NCI-H2081 treated with DMSO at 0.1 percent for 48 hours (cell line): ENCODE measurements around the gene PNCK.

Experiments
- DNase-seq: peaks from one replicate; lab custom pipeline; 2025; lab: John Stamatoyannopoulos, UW

The PNCK gene

DNA sequence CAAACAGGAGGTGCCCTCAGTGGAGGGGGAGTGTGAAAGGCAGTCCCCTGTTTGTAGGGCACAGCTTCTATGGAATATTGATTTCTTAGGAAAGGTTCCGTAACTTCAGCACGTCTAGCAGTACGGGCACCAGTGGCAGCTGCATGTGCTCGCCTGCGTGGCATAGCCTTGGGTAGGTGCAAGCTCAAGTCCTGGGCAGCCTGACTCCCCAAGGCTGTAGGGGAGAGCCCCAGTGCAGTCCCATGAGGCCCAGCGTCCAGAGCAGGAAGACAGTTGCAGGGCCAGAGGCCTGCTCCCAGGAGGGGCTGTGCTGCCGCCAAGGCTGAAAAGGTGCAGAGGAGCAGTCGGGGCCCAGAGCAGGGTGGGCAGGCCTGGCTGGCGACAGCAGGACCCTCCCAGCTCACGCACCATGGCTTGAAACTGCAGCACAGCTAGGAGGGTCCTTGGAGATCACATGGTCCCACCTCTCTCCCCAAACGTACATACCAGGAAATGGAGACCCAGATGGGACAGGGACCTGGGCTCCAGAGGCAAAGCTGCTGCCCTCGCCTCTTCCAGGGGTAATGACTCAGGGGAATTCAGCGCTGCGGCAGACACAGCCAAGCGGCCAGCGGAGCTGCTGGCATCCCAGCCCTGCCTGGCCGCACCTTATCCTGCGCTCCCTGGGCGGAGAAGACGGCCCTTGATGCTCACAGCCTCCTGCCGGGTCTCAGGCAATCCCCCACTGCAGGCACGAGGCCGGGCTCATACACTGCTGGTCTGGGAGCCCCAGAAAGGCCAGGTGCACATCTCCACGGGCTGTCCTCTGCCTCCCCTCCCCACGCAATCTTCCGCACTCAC, 32.7 kb downstream of the PNCK start:
- no peak for DNase-seq

DNA sequence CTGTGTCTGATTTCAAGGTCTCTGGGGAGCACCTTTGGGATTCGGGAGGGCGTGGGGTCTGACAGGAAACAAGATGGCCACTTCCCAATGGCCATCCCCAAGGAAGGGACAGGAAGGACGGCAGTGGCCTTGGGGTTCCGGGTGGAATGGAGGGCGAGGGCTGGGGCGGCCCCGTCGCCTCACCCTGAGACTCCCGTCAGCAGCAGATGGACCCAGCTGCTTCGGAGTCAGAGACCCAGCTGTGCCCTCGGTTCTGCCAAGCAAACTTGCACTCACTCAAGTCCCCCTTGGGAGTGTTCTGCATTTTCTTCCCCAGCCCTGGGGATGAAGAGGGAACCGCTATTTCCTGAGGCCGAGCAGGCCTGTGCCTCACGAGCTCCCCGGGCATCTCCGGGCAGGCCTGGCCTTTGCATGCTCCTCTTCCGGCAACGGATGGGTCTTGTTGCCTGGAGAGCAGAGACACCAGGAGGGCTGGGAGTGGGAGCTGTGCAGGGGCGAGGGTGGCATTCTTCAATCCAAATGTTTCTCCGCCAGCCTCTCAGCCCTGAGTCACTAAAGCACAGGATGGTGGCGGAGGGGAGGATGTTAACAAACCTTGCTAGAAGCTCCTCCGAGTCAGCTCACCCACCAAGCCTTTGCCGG, 33.4 kb downstream of the PNCK start:
- DNase-seq: no peak

DNA sequence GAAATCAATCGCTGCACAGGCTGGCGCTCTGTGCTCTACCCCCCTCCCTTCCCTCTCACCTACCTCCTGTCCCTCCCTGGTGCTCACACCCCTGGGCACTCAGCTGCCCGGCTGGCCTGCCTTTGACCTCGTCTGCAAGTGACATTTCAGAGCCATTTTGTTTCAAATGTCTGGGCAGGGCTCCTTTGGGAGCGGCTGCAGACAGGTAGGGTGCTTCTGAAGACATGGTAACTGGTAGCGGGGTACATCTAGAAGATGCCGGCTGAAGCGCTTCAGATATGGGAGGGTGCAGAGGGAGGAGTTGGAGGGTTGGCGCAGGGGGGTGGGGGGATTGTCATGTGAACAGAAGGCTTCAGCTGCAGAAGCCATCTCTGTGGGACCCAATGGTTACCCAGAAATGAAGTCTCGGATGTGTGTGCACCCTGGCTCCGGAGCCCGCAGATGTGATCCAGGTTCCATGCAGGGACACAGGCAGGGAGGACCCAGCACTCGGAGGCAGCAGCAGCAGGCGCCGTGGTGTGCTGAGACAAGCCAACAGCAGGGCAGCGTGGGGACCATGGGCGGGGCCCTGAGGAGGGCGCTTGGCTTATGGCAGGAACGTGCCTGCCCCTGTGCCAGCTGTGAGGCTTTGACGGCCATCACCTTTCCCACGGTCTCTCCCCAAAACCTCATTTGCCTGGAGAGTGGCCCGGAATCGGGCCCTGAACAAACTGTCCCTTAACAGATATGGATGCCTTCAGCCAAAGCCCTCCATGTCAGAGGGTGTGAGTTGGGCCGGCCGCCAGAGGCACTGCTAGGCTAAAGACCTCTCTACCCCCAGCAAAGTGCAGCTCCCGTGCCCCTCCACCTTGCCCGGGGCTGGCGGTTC, 34.2 kb downstream of the PNCK start:
- DNase-seq: no peak

DNA sequence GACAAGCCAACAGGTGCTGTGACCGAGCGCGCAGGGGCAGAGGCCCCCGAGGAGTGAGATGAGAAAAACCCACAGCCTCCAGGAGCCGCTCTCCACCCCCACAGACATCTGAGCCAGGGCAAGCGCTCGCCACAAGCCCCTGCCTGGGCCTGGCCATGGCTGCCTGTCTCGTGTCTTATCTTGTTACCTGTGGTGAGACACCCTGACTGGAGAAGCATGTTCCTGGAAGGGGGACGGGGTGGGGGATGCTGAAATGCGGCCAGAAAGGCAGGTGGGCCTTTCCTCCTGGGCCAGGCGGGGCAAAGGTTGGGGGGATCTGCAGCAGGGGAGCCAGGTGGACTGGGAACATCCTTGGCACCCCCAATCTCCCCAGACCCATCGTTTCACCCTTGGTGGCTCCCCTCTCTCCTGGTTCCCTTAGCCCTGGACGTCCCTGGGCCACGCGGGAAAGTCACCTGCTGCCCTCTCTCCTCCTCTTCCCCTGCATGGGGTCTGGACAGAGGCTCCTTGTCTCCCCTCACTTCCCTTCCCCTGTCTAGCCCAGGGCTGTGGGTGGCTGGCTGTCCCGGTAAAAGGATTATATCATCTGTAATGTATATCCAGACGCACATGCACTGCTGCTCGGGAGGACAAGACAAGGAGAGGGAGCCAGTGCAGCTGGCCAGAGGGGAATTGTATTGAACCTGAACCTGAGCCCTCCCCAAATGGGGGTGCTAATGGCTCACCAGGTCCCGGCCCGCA, 35.0 kb downstream of the PNCK start:
- DNase-seq: no peak

DNA sequence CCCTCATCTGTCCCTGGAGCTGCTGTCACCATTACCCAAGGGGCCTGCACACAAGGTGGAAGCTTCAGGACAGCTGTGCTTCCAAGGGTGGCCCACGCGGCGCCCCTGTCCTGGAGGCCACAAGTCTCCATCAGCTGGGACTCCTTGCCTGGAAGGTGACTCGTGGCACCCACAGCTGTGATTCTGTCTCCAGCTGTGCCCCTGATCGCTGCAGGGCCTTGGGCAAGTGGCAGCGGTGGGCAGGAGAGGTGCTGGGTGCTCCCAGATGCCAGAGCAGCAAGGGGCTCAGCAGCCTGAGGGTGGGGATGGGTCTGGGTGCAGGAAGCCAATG, 35.6 kb downstream of the PNCK start:
- DNase-seq: no peak

DNA sequence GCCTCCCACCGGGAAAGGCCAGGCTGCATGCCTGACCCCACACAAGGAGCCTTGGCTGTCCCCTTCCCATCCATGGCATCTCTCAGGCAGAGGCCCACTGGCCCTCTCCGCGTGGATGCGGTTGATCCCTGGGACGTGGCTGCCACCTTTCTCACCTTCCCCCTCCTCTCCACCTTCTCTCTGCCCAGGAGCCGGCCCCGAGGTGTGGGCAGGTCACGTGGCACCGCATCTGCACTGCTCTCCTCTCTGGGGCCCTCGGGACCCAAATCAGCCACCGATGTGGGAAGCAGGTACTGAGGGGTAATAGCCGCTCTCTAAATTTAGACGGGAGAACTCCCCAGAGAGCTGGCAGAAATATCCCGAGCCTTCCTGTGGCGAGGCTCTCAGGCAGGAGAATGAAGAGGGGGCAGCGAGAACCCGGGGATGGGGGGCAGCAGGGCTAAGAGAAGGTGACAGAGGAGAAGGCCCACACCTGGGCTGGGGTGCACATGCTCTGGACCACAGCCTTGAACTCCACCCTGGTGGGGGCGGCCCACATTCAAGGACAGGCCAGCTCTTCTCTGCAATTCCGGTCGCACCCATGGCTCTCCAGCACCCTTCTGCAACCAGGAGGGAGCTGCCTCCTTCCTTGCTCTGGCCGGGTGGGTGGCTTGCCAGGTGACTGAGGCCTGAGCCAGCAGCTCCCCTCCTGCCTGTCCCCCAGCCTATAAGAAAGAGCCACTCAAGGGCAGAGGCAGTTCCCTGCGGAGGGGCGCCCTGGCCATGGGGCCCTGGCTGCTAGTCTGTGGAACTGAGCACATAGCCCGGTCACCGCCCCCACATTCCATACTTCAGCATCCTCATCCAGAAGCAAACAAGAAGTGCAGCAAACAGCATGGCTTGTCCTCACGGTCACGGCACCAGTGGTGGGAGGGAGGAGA, 36.2 kb downstream of the PNCK start:
- DNase-seq: no peak

DNA sequence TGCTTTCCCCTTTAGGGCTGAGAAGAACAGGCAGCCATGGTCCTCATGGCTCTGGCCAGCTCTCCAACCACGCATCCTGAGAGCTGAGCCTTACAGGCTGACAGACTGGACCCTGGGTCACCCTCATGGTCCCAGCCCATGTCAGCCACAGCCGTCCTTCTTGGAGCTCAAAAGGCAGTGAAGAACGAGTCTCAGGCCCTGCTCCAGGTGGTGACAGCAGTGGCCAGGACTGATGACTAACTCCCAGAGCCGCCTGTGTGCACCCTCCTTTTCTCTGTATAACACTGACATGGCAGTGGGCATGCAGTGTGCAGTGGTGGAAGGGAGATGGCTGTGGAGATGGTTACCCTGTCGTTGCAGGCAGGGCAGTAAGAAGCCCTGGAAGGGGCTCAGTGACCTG, 36.9 kb downstream of the PNCK start:
- no peak for DNase-seq

DNA sequence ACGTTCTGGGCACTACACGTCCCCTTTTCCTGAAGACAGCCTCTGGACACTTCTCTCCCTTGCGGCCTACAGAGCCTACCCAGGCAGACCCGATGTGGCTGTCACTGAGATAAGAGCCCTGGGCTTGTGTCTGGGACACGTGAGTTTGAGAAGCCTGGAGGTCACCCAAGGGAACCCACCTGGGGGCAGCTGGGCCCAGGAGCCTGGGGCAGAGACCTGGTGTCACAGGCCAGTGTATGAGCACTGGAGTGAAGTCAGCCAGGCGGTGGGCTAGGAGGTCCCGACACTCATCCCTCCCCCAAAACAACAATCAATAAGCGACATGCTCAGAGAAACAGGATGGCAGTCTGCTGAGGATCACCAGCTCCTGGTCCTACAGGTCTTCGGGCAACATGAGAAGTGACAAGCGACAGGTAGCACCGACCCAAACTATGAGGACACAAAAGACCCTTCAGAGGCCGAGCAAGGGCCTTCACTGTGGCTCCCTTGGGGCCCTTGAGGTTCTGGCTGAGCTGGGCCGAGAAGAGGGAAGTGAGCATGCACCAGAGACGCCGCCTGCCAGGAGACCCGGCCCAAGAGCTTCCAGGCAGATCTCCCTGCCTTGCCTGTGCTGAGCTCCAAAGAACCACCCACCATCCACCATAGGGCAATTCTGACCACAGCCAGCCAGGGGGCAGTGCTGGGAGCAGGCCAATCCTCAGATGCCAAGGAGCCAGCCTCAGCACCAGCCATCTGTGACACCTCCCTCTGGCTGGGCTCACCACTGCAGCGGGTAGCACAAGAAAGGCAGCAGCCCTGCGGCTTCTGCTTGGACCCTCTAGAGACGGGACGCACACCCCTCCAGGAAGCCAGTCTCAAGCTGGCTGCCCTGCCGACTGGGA, 37.6 kb downstream of the PNCK start:
- no peak for DNase-seq

DNA sequence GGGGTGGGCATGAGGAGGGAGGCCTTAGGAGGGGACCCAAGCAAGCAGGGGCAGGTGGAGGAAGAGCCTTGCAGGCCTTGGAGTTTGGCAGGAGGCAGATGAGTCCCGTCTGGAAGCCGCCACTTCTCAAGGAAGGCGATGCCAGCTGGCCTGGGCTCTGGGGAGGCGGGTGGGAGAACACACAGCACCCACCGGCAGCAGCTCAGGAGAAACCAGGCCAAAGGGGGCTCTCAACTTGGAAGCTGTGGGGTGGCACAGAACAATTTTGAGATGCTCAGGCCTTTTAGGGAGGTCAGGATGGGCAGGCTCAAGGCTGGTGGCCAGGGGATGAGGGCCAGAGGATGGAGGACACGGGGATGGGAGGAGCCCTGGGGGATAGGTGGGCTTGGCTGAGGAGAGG, 38.2 kb downstream of the PNCK start:
- DNase-seq: no peak

DNA sequence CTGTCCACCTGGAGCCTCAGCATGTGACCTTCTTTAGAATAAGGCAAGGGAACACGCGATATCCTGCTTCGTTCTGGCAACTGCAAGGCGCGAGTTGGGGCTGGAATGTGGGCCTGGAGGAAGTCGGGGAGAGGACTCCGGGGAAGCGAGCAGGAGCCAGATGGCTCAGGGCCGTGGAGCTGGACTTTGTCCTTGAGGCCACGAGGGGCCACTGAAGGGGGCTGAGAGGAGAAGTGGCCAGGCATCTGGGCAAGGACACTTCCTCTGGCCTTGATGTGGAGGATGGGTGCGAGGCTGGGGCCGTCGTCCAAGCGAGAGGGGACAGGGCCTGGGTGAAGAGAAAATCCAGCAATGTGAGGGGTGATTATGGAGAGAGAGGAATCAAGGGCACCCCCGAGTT, 38.8 kb downstream of the PNCK start:
- no peak for DNase-seq

DNA sequence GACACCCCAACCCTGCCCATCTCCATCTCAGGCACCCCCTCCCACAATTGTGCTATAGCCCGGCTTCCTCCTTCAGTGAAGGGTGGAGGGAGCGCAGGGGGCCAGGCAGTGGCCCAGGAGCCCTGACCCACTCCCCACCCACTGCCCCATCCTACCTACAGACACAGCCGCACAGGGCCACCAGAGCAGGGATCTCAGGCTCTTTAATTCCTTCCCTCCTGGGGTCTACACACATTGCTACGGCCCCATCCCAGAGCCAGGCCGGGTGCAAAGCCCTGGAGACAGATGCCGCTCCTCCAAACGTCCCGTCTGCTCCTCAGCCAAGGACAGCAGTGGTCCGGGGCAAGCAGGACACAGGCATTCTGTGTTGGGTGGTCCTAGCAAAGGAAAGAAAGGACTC, 39.4 kb downstream of the PNCK start:
- no peak for DNase-seq

DNA sequence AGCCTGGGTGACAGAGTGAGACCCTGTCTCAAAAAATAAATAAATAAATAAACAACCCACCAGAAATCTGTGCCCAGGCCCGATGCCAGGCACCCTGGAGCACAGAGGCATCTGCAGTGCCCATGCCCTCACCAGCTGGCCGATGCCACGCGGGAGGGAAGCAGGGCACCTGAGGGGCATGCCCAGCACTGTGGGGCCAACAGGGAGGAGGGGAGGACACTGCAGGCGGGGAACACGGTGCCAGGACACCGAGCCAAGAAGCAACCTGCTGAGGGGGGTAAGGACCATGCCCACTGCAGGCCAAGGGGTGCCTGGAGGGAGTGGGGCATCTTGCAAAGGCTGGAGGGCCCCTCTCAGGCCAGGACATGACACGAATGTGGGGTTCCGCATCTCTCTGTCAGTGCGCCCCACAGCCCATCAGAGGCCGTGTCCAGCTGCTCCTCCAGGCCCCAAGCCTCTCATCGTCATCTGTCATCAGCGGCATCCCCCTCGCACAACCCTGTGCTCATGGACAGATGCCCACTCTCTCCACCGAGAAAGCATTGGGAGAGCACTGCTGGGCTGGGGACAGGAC, 39.9 kb downstream of the PNCK start:
- DNase-seq: no peak

DNA sequence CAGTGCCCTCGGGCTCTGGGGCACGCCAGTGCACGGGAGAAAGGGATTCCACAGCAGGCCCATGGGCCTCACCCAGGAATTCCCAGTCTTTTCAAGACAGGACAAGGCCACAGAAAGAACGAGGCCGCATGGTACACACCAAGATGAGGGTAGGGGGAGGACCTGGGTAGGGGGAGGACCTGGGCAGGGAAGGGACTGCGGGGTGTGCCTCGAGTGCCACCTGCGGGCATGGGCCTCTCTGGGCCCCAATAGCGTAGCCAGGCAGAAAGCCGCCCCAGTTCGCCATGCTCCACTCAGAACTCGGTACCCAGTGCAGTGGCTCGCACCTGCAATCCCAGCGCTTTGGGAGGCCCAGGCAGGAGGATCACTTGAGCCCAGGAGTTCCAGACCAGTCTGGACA, 40.6 kb downstream of the PNCK start:
- DNase-seq: no peak

DNA sequence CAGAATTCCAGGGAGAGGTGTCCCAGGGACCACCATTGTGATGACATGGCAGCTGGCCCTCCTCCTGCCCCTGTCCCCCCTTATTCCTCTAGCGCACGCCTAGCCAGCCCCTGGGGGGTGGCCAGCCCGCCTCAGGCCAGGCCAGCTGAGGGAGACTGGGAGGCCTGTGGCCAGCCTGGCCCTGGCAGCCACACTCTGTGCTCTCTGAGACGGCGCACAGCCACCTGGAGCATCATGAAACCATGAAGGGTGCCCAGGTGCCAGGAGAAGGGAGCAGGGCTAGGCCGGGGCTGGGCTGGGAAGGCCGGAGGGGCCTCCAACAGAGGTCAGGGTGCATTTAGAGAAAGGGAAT, 41.0 kb downstream of the PNCK start:
- DNase-seq: no peak

DNA sequence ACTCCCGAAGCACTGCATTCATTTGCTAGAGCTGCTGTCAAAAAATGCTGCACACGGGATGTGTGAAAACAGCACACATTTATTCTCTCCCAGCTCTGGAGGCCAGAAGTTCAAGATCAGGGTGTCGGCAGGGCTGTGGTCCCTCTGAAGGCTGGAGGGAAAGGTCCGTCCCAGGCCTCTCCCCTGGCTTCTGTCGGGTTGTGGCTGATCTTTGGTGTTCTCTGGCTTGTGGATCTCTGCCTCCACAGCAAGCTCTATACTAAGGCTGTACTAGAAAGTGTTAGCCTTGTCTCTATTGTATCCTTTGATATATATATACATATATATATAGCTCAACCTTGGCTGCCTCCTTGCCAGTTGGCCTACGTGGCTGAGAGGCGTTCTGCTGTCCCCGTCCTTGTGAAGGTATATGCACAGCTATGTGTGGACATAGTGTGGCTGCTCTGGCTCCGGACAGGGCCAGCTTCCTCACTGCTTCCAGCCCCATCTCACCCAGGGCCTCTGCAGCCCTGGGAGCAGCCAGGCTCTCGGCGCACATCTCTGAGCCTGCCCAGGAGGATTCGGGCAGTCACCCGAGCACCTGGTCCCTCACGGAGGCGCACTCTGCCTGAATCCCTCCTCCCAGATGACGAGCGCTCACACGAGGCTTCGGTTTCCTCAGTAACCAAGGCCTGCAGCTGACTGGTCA, 41.6 kb downstream of the PNCK start:
- no peak for DNase-seq

DNA sequence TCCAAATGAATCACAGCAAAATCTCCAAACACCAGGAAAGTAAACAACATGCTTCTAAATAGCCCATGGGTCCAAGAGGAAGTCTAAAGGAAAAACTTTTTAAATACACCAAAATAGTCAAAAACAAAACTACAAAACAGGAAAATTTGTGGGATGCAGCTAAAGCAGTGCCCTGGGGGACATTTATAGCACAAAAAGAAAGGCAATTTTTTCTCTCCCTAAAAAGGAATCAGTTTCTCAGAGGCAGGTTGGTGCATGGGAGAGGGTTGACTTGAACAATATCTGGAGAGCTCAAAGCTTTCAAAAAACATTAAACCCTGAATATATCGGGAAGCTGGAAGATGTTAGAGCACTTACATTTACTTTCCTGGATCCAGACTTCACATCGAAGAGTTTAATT, 42.3 kb downstream of the PNCK start:
- no peak for DNase-seq

DNA sequence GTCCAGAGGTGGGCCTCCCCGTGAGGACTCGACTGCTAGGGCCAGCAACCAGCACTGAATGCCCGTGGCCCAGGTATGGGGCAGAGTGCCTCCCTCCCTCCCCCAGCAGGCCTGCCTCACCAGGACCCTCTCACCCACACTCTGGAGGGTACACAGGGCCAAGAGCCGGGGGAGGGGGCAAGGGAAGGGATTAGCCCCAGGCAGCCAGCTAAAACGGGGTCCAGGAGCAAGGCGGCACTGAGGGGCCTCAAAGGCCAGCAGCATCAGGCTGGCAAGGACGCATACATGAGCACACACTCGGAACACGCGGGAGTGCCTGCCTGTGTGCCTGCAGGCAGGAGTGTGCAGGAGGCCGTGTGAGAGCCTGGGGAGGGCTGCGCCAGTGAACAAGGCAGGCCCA, 44.9 kb downstream of the PNCK start:
- DNase-seq: no peak

DNA sequence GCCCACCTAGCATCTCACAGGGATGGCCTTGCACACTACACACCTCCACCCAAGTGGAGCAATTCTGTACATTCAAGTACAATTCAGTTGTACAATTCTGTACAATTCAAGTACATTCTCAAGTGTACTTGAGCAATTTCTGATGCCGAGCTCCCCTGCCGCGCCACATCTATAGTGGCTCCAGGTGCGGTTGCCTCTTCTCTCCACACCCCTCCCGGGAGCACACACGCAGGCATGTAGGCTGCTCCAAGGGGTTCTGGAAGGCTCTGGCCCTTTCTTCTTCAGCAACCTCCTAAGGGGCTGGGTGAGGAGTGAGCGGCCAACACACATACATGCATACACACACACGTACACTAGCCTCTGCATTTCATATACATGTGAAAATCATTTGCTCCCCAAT, 45.5 kb downstream of the PNCK start:
- no peak for DNase-seq

DNA sequence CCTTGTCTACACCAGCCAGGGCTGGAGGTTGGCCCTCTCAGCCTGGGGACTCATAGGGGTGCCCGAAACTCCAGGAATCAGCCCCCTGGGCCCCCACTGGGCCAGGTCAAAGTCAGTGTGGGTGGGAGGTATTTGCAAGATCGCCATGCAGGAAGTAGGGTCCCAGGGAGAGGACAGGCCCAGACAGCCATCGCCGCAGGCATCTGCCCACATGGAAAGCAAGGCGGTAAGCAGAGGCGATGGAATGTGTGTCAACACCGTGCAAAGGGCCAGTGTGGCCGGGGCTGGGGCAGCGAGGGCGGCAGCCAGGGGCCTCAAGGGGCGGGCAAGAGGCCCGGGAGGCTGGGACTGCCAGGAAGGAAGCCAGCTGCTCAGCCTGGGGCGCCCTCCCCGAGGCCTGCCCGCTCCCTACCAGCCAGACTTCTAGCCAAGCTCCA, 45.9 kb downstream of the PNCK start:
- no peak for DNase-seq
